Osteocyte (in vitro differentiated cells): ENCODE measurements around the gene TREM2. TPM values are rescaled to one million over a fixed set of nuclear protein-coding genes. Genes with fewer than 3 reads are reported as not detected.
A peak's percentile ranks its signal among the peaks of the same experiment; 100 is the strongest.

Experiments used
- DNase-seq: peaks from one replicate; pipeline ENCODE4 v3.0.0; 2021; ENCODE audit warnings: mixed read lengths; ENCODE audit not compliant: unreplicated experiment; ENCODE audit errors: extremely low spot score
- H3K27ac Mint-ChIP-seq: one replicate; pipeline ENCODE4 v1.8.0; 2021; ENCODE audit warnings: mild to moderate bottlenecking, mixed read lengths; ENCODE audit not compliant: unreplicated experiment
- H3K27me3 Mint-ChIP-seq: one replicate; pipeline ENCODE4 v1.8.0; 2021; ENCODE audit warnings: mixed read lengths; ENCODE audit not compliant: unreplicated experiment
- H3K36me3 Mint-ChIP-seq: one replicate; pipeline ENCODE4 v1.8.0; 2021; ENCODE audit warnings: mixed read lengths; ENCODE audit not compliant: unreplicated experiment
- H3K4me1 Mint-ChIP-seq: one replicate; pipeline ENCODE4 v1.8.0; 2021; ENCODE audit warnings: mixed read lengths; ENCODE audit not compliant: unreplicated experiment
- H3K4me3 Mint-ChIP-seq: one replicate; pipeline ENCODE4 v1.8.0; 2021; ENCODE audit warnings: mild to moderate bottlenecking, moderate library complexity, mixed read lengths; ENCODE audit not compliant: unreplicated experiment
- H3K9me3 Mint-ChIP-seq: one replicate; pipeline ENCODE4 v1.8.0; 2021; ENCODE audit warnings: mixed read lengths; ENCODE audit not compliant: unreplicated experiment
- CTCF ChIP-seq: fragments of 200-600 bp; sonication (generic); IDR thresholded peaks from 2 replicates; pipeline ENCODE4 v1.5.0; 2021; ENCODE audit warnings: antibody characterized with exemption, mild to moderate bottlenecking, moderate library complexity
- total RNA-seq: library from RNA; stranded (reverse); gene quantifications from 2 replicates; pipeline ENCODE4 v1.2.1, GENCODE V29; 2021

The TREM2 gene
- total RNA-seq, 1 donor from 2014 or later = not detected

- no peak for TF ChIP-seq CTCF
- DNase-seq = peak; percentile 66
- peaks cover 30% of the 10 kb centered on the region for H3K27me3 Mint-ChIP-seq
- H3K9me3 Mint-ChIP-seq = no peaks in the 10 kb centered on the region
- no peaks in the 10 kb centered on the region for H3K36me3 Mint-ChIP-seq
- H3K4me3 Mint-ChIP-seq = no peak overlapping the region
- no peak overlapping the region for H3K27ac Mint-ChIP-seq
- H3K4me1 Mint-ChIP-seq = no peaks in the 10 kb centered on the region
Observed at GRCh38 chr6:41194386-41194785, 31.5 kb upstream of the TREM2 start.

- no peaks in the 10 kb centered on the region for H3K36me3 Mint-ChIP-seq
- H3K4me3 Mint-ChIP-seq = no peak overlapping the region
- no peak overlapping the region for H3K27ac Mint-ChIP-seq
- H3K27me3 Mint-ChIP-seq = peaks cover 27% of the 10 kb centered on the region
- no peaks in the 10 kb centered on the region for H3K9me3 Mint-ChIP-seq
- H3K4me1 Mint-ChIP-seq = no peaks in the 10 kb centered on the region
- peak; percentile 23 for DNase-seq
- no peak for TF ChIP-seq CTCF
Observed at GRCh38 chr6:41193884-41194283, 31.0 kb upstream of the TREM2 start.

- Mint-ChIP-seq H3K27me3 (peaks cover 31% of the 10 kb centered on the region), H3K4me1 (no peaks in the 10 kb centered on the region)
Observed at GRCh38 chr6:41193171-41193734, 30.3 kb upstream of the TREM2 start.

GRCh38 chr6:41191569-41191968 is 28.7 kb upstream of the TREM2 start:
- peak; percentile 46 for TF ChIP-seq CTCF
- no peak overlapping the region for H3K4me3 Mint-ChIP-seq
- no peak overlapping the region for H3K27ac Mint-ChIP-seq
- peak; percentile 82 for DNase-seq
- H3K9me3 Mint-ChIP-seq = no peaks in the 10 kb centered on the region
- H3K27me3 Mint-ChIP-seq = peaks cover 21% of the 10 kb centered on the region
- H3K4me1 Mint-ChIP-seq = no peaks in the 10 kb centered on the region
- H3K36me3 Mint-ChIP-seq = no peaks in the 10 kb centered on the region

More at GRCh38 chr6:41193171-41193734, 30.3 kb upstream of the TREM2 start:
- no peak overlapping the region for H3K4me3 Mint-ChIP-seq
- TF ChIP-seq CTCF = no peak
- no peaks in the 10 kb centered on the region for H3K9me3 Mint-ChIP-seq
- H3K27ac Mint-ChIP-seq = no peak overlapping the region
- DNase-seq = peak; percentile 54
- no peaks in the 10 kb centered on the region for H3K36me3 Mint-ChIP-seq

GRCh38 chr6:41190791-41191190 is 27.9 kb upstream of the TREM2 start:
- Mint-ChIP-seq H3K27ac (no peak overlapping the region), H3K27me3 (peaks cover 16% of the 10 kb centered on the region), H3K4me3 (no peak overlapping the region), H3K9me3 (no peaks in the 10 kb centered on the region), H3K36me3 (no peaks in the 10 kb centered on the region), H3K4me1 (no peaks in the 10 kb centered on the region)
- peak; percentile 42 for DNase-seq
- no peak for TF ChIP-seq CTCF
